ENCODE data around the gene MYNN.

MYNN gene

GRCh38 chr3:169790687-169791429 is 17.7 kb downstream of the MYNN start:
- DNase-seq (ENCODE audit: low read depth in 2 of 2): peak; percentile 6 to 38
- H3K4me3 ChIP-seq (replicated peaks in 1 of 2; ENCODE audit: low read depth in 2 of 2, low read length in 2 of 2): no peak overlapping the region
- TF ChIP-seq, protein P1, sequence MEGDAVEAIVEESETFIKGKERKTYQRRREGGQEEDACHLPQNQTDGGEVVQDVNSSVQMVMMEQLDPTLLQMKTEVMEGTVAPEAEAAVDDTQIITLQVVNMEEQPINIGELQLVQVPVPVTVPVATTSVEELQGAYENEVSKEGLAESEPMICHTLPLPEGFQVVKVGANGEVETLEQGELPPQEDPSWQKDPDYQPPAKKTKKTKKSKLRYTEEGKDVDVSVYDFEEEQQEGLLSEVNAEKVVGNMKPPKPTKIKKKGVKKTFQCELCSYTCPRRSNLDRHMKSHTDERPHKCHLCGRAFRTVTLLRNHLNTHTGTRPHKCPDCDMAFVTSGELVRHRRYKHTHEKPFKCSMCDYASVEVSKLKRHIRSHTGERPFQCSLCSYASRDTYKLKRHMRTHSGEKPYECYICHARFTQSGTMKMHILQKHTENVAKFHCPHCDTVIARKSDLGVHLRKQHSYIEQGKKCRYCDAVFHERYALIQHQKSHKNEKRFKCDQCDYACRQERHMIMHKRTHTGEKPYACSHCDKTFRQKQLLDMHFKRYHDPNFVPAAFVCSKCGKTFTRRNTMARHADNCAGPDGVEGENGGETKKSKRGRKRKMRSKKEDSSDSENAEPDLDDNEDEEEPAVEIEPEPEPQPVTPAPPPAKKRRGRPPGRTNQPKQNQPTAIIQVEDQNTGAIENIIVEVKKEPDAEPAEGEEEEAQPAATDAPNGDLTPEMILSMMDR (IDR thresholded peaks at IDR 0.05; ENCODE audit: low read depth, low read length): no peak

DNA sequence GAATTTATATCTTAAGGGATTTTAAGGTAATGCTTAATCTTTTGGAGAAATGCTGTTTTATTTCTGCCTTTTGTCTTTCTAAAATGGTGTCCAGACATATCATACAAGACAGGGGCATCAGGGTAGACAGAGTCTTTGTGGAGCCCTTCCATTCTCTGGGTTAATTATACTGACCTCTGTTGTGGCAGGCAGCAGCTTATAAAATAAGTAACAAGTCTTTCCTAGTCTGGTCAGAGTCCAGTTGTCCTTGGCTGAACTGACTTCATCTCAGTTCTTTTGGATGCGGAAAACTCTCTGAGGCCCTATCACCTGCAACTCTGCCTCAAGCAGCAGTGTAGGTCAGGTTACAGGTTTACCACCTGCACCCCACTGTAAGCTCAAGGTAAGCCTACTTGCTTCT is 19.2 kb downstream of the MYNN start:
- TF ChIP-seq, protein P1 (IDR thresholded peaks at IDR 0.05; ENCODE audit: low read depth, low read length): no peak
- H3K4me3 ChIP-seq (replicated peaks in 1 of 2; ENCODE audit: low read depth in 2 of 2, low read length in 2 of 2): no peak overlapping the region
- DNase-seq (ENCODE audit: low read depth in 2 of 2): no peak

DNA sequence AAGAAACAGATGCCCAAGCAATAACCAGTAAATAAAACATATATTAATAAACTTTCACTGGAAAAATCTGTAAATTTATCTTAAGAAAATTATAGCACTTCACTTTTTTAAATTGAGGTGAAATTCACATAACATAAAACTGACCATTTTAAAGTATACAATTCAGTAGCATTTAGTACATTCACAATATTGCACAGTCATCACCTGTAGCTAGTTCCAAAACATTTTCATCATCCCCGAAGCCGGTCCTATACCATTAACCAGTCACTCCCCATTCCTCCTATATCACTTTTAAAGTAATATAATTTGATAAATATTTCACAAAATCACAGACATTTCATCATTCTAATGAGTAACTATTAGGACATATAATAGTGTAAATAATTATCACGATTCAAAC is 31.5 kb downstream of the MYNN start:
- TF ChIP-seq, protein P1 (IDR thresholded peaks at IDR 0.05; ENCODE audit: low read depth, low read length): no peak
- H3K4me3 ChIP-seq (replicated peaks in 1 of 2; ENCODE audit: low read depth in 2 of 2, low read length in 2 of 2): no peak overlapping the region
- DNase-seq (ENCODE audit: low read depth in 2 of 2): no peak

DNA sequence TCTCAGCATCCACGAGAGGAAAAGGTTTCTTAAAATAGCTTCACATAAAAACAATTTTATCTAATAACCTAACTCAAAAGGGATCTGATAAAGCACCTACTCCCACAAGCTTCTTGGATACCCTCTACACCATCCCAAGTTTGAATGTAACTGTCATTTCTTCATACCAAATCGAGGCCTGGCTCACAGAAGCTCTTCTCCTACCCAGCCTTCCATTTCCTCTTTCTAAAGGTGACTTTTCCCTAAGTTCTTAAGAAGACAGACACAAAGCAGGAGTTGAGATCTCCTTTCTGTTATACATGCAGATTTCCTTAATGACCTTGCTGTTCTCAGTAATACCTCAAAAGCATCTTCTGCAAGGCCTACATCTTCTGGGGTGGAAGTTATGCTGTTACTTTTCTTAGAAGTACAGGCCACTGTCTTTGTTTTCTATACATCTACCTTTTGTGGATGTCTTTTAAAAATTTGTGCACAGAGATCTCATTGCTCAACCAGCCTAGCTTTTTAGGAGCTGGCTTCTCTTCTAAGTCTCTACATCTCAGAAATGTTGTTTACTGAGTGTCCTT is 36.1 kb downstream of the MYNN start:
- DNase-seq (ENCODE audit: low read depth in 2 of 2): no peak
- no peak overlapping the region for H3K4me3 ChIP-seq (replicated peaks in 1 of 2; ENCODE audit: low read depth in 2 of 2, low read length in 2 of 2)
- TF ChIP-seq, protein P1 (IDR thresholded peaks at IDR 0.05; ENCODE audit: low read depth, low read length): no peak

GRCh38 chr3:169811631-169812331 is 38.6 kb downstream of the MYNN start:
- TF ChIP-seq, protein P1 (IDR thresholded peaks at IDR 0.05; ENCODE audit: low read depth, low read length): no peak
- DNase-seq (ENCODE audit: low read depth in 2 of 2): peak; percentile 68 to 78

DNA sequence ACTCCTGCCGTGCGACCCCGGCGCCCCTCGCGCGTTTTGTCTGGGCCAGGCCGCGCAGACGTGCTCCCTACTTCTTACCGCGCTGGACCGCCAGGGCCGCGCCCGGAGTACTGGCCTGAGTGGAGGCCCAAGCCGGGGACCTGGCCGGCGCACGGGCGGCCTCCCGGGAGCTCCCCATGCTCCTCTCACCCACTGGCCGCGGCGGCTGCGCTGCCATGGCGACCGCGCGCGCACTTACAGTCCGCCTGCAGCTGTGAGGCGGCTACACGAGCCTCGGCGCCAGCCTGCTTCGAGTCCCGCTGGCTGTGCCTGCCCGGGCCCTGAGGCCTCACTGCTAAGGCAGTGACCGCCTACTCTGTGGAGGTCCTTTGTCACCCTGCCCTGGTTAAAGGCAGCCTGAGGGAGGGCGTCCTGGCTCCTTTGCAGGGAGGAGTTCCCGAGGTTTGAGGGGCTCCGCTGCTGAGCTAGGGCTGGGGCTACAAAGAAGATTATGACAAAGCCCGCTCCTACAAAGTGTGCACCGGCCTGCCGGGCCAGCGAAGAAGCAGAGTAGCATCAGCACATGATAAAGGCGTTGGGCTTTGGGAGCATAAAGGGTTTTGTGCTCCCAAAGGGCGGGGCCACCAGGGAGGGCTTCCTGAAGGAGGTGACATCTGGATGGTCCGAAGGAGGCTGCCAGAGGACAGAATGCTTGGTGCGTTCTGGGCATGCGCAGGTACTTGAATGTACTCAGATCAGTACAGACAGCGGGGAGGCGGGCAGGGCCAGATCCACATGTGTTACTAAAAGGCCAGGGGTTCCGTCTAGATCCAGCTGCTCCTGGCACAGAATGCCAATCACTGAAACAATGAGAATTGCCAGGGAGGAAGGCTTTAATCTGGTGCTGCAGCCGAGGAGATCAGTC is 39.4 kb downstream of the MYNN start, which contains the start of the genes LRRC34 and LRRIQ4:
TSS of gene LRRC34 (minus strand) at position 573 of the 904 bp plus-strand sequence. CDS start at position 217, 356 bp downstream.
TSS of gene LRRIQ4 (plus strand) at position 539 of the 904 bp plus-strand sequence. CDS start 9,052 bp downstream, outside the sequence.
- DNase-seq (ENCODE audit: low read depth in 2 of 2): peak; percentile 84 to 91
- peak within 1 kb of the TSS; percentile 36 to 55 for H3K4me3 ChIP-seq (replicated peaks in 1 of 2; ENCODE audit: low read depth in 2 of 2, low read length in 2 of 2)
- TF ChIP-seq, protein P1 (IDR thresholded peaks at IDR 0.05; ENCODE audit: low read depth, low read length): no peak

More at GRCh38 chr3:169811631-169812331, 38.6 kb downstream of the MYNN start:
- H3K4me3 ChIP-seq (replicated peaks in 1 of 2; ENCODE audit: low read depth in 2 of 2, low read length in 2 of 2): peak overlapping the region; percentile 36 to 55

Measured in cardiac fibroblast (primary cell).